Mucosa of gallbladder (tissue), 1 donor: ENCODE measurements around the gene NRF1. TPM values are rescaled to one million over a fixed set of nuclear protein-coding genes. Genes with fewer than 3 reads are reported as not detected.
"Not testable (repeated sequence)": the region's sequence is repeated elsewhere in the genome, so short reads cannot be mapped to it uniquely, and the experiment has no call there.

Source experiments
- DNase-seq: peaks from one replicate; pipeline ENCODE4 v3.0.0-alpha.2; 2020; ENCODE audit warnings: low spot score
- total RNA-seq: library from RNA; stranded (reverse); gene quantifications from one replicate; pipeline ENCODE4 v1.2.1, GENCODE V29; 2021
- donor health status: DM: no; HTN: no; CAD: no.

NRF1 gene
- total RNA-seq, 1 donor from 2014 or later = 16.4 TPM

- DNase-seq = no peak
Measured at GRCh38 chr7:129649128-129649690, 37.7 kb downstream of the NRF1 start.

DNA sequence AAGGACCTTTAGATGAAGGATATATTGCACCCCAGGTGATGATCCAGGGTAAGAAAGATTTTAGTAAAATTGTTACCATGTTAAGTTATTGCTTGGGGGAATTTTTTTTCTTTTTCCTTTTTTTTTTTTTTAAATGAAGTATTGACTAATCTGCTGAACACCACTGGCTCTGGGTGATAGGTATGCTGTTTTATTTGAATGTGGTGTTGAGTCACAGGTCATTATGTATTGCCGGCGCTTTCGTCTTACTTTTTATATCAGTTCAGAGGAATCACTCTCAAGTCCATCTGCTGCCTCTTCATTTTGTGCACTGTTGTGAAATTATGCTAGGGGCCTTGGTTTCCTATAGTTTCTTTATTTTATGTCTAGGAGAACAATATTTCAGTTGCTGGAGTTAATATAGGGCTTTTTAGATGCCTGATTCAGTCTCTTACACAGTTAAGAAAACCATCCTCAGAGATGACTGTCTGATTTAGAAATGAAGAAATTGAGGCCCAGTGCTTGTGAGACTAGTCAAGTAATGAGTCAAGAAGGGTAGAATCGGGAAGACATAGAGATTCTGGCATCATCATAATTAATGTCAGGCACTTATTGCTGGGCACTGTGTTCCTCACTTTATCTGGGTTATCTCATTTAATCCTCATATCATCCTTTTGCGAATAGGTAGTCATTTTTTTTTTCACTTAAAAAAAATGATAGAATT, 38.7 kb downstream of the NRF1 start:
- no peak for DNase-seq

- DNase-seq = no peak
Measured at GRCh38 chr7:129652914-129653313, 41.4 kb downstream of the NRF1 start.

DNA sequence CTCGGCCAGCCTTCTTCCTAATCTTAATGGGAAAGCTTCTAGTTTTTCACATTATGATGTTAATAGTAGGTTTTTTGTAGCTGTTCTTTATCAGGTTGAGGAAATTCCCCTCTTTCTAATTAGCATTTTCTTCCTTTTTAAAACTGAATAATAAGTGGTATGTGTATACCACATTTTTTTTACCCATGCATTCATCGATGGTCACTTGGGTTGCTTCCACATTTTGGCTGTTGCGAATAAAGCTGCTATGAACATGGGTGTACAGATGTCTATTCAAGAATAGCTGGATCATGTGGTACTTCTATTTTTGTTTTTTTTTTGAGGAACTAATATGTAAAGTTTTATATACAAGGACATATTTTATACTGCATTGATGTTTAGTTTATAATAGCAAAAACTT, 44.3 kb downstream of the NRF1 start:
- no peak for DNase-seq

DNA sequence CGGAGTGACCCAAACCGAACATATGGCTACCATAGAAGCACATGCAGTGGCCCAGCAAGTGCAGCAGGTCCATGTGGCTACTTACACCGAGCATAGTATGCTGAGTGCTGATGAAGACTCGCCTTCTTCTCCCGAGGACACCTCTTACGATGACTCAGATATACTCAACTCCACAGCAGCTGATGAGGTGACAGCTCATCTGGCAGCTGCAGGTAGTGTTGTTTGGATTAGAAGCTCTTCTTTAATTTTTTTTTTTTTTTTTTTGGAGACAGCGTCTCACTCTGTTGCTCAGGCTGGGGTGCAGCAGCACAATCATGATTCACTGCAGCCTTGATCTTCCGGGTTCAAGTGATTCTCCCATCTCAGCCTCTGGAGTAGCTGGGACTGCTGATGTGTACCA, 45.8 kb downstream of the NRF1 start:
- DNase-seq = no peak

GRCh38 chr7:129659907-129660306, 48.4 kb downstream of the NRF1 start:
- not testable (repeated sequence) for DNase-seq

- DNase-seq = no peak
Measured at GRCh38 chr7:129661645-129662182, 50.2 kb downstream of the NRF1 start.

DNA sequence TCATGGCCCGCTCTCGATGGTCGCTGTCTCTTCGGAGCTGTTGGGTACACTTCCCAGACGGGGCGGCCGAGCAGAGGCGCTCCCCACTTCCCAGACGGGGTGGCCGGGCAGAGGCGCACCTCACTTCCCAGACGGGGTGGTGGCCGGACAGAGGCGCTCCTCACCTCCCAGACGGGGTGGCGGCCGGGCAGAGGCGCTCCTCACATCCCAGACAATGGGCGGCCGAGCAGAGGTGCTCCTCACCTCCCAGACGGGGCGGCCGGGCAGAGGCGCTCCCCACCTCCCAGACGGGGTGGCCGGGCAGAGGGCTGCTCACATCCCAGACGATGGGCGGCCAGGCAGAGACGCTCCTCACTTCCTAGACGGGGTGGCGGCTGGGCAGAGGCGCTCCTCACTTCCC, 51.7 kb downstream of the NRF1 start:
- not testable (repeated sequence) for DNase-seq

GRCh38 chr7:129664029-129665012, 52.8 kb downstream of the NRF1 start:
- DNase-seq = no peak

DNA sequence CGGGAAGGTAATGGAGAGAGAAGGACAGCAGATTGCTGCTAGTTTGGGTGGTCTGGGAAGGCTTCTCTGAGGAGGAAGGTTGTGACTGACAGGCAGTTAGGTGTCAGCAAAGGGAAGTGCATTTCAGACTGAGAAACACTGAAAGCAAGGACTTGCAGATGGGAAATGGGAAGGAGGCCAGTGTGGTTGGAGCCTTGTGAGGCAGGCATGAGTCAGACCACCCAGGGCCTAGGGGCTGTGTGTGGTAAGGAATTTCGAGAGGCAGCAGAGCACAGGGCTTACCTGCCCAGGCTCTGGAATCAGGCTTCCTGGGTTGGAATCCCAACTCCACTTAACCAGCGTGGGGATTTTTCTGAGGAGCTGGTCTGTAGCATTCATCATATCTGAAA, 53.5 kb downstream of the NRF1 start:
- DNase-seq = no peak

DNA sequence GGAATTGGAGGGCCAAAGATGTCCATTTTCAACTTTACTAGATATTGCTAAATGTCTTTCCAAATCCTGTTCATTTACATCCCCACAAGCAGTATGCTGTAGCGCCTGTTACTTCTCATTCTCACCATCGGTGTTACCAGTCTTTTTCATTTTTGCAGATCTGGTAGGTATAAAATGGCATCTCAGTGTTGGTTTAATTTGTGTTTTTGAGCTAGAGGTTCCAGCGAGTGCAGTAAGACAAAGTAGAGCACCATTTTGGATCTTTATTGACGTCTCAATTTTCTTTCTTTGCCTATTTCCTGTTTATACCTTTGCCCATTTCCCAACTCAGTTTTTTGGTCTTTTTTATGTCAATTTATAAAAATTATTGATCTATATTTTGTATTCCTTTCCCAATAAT, 55.6 kb downstream of the NRF1 start:
- no peak for DNase-seq

- DNase-seq = no peak
Measured at GRCh38 chr7:129667551-129667950, 56.0 kb downstream of the NRF1 start.

DNA sequence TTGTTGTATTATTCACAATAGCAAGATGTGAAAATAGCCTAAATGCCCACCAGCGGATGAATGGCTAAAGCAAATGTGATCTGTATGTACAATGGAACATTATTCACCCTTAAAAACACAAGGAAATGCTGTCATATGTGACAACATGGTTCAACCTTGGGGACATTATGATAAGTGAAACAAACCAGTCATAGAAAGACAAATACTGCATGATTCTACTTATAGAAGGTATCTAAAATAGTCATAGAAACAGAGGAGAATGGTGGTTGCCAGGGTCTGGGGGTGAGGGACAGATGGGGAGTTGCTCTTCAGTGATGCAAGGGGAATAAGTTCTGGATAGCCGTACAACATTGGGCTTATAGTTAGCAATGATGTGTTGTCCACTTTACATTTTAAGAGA, 58.4 kb downstream of the NRF1 start:
- DNase-seq = no peak

DNA sequence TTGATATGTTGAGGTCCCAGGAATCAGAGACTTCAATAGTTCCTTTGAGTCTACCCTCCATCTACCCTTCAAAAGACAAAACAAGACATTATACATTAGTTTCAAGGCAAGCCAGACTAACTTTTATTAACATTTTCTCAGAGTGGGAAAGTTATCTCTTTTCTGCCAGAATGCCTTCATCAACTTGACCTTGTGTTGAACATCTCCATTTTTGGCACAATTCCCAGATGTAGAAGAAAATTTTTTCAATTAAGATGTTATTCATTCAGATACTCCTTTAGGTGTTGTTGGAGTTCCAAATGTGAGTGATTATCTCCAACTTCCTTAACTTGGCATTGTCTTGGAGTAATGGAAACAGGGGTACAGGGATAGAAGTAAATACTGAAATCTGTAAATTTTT, 59.1 kb downstream of the NRF1 start:
- DNase-seq = no peak

DNA sequence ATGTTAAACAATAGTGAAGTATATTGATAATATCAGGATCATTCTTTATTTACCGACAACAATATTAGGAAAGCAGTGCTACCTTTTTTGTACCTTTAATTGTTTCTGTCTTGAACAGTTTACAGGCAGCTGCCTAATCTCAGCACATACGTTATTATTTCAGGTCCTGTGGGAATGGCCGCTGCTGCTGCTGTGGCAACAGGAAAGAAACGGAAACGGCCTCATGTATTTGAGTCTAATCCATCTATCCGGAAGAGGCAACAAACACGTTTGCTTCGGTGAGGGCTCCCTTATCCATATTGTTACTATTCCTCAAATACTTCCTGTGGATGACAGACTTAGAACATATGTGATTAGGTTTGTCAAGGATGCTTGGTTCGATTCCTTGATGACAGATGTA, 59.7 kb downstream of the NRF1 start:
- DNase-seq = no peak

GRCh38 chr7:129674475-129674874, 63.0 kb downstream of the NRF1 start:
- DNase-seq = not testable (repeated sequence)

DNA sequence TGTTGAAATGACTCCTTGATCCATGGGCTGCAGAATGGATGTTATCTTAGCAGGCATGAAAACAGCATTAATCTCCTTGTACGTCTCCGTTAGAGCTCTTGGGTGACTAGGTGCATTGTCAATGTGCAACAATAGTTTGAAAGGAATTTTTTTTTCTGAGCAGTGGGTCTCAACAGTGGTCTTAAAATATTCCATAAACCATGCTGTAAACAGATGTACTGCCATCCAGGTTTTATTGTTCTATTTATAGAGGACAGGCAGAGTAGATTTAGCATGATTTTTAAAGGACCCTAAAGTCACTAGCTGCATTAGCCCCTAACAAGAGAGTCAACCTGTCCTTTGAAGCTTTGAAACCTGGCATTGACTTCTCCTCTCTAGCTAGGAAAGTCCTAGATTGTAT, 64.0 kb downstream of the NRF1 start:
- DNase-seq = no peak

DNA sequence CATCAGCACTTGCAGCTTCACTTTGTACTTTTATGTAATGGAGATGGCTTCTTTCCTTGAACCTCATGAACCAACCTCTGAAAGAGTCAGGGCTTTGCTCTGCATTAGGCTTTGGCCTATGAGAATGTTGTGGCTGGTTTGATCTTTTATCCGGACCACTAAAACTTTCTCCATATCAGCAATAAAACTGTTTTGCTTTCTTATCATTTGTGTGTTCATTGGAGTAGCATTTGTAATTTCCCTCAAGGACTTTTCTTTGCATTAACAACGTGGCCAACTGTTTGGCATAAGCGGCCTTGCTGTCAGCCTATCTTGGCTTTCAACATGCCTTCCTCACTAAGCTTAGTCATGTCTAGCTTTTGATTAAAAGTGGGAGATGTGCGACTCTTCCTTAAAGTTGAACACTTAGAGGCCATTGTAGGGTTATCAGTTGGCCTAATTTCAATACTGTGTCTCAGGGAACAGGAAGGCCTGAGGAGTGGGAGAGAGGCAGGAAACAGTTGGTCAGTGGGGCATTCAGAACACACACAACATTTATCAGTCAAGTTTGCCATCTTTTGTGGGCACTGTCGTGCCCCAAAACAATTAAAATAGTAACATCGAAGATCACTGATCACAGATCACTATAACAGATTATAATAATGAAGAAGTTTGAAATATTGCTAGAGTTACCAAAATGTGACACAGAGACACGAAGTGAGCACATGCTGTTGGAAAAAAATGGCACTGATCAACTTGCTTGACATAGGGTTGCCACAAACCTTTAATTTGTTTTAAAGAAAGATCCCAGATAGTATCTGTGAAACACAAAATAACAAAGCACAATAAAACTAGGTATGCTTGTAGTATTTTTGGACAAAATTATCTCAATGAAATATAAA, 64.7 kb downstream of the NRF1 start:
- DNase-seq = no peak

- no peak for DNase-seq
Measured at GRCh38 chr7:129677796-129678195, 66.3 kb downstream of the NRF1 start.

DNA sequence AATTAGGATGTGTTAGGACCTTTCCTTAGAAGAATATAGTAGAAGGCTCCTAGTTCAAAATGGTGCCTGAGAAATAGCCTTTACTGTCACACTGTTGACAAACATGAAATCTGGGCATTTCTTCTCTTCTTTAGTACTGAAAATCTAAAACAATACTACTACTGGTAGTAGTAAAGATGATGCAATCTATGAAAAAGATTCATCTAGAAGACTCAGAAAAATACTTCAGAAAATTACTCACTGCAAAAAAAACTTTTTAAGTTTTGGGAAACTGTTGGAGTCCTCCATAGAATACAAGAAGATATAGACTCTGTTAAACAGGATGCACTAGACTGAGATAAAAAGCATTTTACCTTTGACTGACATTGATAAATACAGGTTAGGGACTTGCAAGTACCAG, 67.1 kb downstream of the NRF1 start:
- no peak for DNase-seq

DNA sequence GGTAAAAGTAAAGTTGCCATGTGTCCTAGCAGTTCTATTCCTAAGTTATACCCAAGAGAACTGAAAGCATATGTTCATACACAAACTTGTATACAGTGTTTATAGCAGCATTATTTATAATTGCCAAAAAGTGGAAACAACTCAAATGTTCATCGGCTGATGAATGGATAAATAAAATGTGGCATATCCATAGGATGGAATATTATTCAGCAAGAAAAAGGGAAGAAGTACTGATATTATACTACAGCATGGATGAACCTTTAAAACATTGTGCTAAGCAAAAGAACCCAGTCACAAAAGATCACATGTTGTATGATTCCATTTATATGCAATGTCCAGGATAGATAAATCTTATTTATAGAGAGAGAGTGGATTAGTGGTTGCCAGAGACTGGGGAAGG, 68.9 kb downstream of the NRF1 start:
- DNase-seq = no peak
